CD4-positive, alpha-beta T cell treated with Interleukin-15 for 4 hours (primary cell): ENCODE results near the gene PPP1R3D.
"Not testable (repeated sequence)": the region's sequence is repeated elsewhere in the genome, so short reads cannot be mapped to it uniquely, and the experiment has no call there.

ENCODE experiments used
- DNase-seq: peaks from one replicate; pipeline ENCODE4 v3.0.0-alpha.2; 2020; ENCODE audit warnings: low spot score

Gene PPP1R3D, protein sequence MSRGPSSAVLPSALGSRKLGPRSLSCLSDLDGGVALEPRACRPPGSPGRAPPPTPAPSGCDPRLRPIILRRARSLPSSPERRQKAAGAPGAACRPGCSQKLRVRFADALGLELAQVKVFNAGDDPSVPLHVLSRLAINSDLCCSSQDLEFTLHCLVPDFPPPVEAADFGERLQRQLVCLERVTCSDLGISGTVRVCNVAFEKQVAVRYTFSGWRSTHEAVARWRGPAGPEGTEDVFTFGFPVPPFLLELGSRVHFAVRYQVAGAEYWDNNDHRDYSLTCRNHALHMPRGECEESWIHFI

GRCh38 chr20:59940129-59940955 is at the start of gene PPP1R3D, which contains the start of gene FAM217B:
TSS of gene PPP1R3D (minus strand) at chr20:59940305. CDS start at chr20:59939931, 374 bp downstream.
TSS of gene FAM217B (plus strand) at chr20:59940389. CDS start at chr20:59943944, 3,555 bp downstream.
- peak; percentile 86 for DNase-seq

- DNase-seq = no peak
Measured at GRCh38 chr20:59988141-59988540, 48.0 kb upstream of the PPP1R3D start.

DNA sequence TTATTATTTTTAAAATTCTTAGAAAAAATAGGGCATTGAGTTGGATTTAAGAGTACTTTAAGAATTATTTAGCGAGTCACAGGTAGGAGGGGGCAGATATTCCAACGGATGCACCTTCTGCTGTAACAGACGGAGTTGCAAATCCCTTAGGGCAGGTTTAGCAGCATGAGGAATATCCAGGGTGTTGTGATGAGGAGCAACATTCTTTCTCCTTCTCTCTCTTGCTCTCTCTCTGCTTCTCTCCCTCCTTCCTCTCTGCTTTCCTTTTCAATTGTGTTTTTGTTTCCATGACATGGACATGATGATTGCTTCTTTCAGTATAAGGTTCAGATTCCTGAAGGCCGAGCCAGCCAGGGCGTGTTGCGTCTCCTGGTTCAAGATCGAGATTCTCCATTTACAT is 47.0 kb upstream of the PPP1R3D start:
- no peak for DNase-seq

DNA sequence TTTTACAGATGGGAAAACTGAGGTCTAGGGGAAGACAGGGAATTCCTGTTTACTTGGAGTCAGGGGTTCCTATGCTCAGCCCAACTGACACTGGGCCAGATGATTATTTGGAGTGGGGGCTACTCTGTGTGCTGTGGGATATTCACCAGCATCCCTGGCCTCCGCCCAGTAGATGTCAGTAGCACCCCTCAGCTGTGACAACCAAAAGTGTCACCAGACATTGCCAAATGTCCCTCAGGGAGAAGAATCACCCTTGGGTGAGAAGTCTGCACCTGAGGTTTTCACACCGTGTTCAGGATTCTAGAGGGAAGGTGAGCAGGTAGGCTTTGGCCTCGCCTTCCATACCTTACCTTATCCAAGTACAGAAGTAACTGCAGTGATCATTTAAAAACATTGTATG is 45.8 kb upstream of the PPP1R3D start:
- DNase-seq = no peak

- DNase-seq = no peak
Measured at GRCh38 chr20:59985164-59985563, 45.1 kb upstream of the PPP1R3D start.

DNA sequence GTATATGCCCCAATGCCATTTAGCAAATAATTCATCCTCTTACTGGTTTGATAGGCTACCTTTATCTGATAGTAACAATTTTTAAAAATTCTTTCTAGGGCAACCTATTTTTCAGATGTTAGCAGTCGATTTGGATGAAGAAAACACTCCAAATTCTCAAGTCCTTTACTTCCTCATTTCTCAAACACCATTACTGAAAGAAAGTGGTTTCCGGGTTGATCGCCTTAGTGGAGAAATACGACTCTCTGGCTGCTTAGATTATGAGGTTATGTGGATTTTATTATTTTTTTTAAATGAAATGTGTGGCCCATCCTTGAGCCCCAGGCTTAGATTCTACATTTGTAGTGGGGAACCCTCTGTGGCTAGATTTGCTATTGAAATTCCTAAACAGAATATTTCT is 44.4 kb upstream of the PPP1R3D start:
- DNase-seq = no peak

GRCh38 chr20:59983076-59983475 is 43.0 kb upstream of the PPP1R3D start:
- DNase-seq = no peak

GRCh38 chr20:59977086-59977485 is 37.0 kb upstream of the PPP1R3D start:
- no peak for DNase-seq

DNA sequence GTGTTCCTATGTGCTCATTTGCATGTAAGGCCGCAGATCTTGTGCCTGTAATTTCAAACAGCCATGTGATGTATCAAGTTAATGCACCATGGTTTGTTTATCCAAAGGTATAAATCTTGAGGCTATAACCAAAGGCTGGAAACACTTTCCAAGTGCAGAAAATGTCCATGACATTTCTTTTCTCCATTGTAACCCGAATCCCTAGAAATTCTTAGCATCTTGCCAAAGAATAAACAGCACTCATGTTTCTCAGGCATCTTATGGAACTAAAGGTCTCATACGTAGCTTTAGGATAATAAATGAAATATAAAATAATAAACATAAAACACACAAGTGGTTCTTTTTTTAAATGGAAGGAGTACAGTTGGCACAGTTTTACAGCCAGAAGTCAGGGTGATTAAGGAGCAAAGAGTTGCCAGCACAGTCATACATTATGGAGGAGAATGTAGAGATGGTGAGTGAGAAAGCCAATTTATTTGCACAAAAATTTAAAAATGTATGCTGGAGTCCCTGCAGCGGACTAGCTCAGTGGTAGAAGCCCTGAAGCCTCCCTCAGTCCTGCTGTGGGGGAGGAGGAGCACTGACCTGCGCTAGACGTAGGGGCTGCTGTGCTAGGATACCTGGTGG is 36.2 kb upstream of the PPP1R3D start:
- DNase-seq = no peak

DNA sequence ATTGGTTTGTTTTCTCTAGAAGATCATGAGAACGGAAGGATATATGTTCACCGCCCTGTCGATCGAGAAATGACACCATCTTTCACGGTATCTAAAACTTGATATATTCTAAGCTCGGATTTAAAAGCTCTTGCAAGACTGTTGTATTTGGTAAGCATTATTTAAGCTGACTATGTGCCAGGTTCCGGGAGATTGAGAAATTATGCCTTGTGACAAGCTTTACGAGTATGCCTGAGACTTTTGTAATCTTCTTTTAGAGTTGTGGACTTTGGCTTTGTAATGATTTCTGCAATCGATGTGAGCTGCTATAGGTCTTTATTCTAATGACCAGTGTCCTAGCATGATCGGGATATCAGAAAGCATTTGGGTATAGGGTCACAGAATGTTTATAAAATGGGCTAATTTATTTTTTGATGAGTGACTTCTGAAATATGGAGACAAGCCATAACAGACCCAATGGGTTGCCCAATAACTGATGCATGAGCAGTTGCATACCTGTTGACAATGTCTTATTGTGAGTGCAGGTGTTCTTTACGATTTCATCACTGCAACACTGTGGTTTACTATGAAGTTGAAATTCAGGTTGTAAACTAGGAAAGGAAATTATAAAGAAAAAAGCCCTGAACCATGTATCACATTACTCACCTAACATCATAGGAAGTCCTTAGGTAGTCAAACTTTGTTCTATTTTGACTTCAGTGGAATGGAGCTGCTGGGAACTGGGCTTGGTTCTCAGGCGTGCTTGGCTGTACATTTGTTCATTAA is 32.1 kb upstream of the PPP1R3D start:
- no peak for DNase-seq

- no peak for DNase-seq
Measured at GRCh38 chr20:59971428-59971827, 31.3 kb upstream of the PPP1R3D start.

DNA sequence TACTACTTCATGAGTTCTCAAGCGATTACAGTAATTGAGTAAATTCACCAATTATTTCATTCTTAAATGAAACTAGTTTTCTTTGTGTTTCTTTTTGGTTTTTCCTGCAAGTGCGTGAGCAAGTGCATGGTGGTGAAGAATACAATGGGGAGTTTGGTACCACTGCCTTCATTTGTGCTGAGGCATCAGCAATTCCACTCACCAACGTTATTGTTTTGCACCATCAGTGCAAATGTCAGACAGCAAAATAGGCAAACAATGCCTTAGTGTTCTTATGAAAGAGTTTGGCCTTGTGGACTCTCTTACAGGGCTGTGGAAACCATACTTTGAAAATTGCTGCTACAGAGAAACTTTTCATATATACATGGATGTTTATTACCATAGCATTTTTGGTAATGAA is 26.3 kb upstream of the PPP1R3D start:
- no peak for DNase-seq

DNA sequence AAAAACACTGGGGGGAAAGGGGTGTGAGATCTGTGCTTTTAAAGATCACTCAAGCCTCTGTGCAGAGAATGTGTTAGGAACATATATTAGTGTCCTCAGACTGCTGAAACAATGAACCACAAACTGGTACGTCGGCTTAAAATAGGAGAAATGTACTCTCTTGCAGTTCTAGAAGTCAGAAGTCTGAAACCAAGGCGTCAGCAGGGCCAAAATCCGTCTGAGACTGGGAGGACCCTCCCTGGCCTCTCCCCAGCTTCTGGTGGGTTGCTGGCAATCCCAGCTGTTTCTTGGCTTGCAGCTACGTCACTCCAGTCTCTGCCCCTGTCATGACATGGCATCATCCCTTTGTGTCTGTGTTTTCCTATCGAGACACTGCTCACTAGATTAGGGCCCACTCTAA is 22.1 kb upstream of the PPP1R3D start:
- no peak for DNase-seq

GRCh38 chr20:59961423-59961822 is 21.3 kb upstream of the PPP1R3D start:
- no peak for DNase-seq

DNA sequence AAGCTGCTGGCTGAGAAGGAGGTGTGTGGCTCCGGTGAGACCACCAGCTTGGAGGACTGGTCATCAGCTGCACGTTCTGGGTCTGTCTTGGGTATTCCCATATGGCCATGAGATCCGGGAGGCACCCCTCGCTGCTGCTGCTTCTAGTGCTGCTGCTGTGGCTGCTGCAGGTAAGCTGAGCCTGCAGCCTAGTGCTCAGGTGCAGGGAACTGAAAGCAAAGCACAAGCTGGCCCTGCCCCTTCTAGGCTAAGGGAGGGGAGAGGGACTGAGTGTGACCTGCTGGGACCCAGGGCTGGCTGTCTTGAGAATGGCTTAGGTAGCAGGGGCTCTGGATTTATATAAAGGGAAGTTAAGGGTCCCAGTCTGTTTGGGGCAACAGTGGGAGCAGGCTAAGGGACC is 18.5 kb upstream of the PPP1R3D start:
- DNase-seq = no peak

- DNase-seq = no peak
Measured at GRCh38 chr20:59958123-59958522, 18.0 kb upstream of the PPP1R3D start, which contains the start of gene CDH26. TSS of gene CDH26 (plus strand) at chr20:59958423. CDS start at chr20:59958727, 304 bp downstream.

GRCh38 chr20:59957568-59957967 is 17.5 kb upstream of the PPP1R3D start:
- DNase-seq = not testable (repeated sequence)

GRCh38 chr20:59955131-59955796 is 15.2 kb upstream of the PPP1R3D start:
- DNase-seq = no peak

GRCh38 chr20:59954718-59955117 is 14.6 kb upstream of the PPP1R3D start:
- no peak for DNase-seq

DNA sequence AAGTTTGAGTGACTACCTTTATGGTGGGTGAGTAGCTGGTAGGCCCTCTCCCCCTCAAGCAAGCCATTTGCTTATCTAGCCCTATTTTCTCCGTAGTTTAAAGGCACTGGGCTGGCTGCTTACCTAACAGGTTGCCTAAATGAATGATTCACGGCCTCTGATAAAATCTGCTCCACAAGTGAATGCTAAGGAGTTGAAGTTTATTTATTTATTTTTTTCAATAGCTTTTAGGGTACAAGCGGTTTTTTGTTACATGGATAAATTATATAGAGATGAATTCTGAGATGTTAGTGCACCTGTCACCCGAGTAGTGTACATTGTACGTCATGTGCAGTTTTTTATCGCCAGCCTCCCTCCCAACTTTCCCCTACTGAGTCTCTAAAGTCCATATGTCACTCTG is 9.8 kb upstream of the PPP1R3D start:
- DNase-seq = no peak
